Measurements from ENCODE around the gene SMIM5.

SMIM5 gene

DNA sequence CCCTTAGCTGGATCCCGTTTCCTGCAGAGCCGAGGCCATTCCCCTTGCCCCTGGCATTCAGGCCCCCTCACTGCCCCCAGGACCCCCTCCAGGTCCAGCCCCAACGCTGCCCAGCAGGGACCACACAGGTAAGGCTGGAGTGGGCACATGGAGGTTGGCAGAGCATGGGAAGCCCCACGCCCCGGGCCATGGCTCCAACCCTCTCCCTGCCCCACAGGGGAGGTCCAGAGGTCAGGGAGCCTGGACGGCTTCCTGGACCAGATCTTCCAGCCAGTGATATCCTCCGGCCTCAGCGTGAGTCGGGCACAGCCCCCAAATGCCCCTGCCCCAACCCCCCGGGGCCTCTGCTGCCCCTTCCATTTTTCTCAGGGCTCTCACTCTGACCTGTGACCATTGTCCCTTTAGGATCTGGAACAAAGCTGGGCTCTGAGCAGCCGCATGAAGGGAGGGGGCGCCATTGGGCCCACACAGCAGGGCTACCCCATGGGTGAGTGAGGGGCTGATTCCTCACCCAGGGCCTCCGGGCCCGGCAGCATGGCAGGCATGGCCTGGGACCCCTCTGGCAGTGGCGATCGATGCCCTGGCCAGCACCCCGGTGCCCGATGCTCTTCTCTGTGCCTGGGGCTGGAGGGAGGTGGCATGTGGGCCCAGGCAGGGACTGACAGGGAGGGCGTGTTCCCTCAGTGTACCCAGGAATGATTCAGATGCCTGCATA lies 18.5 kb upstream of the SMIM5 start:
- H3K4me1 Mint-ChIP-seq: no peaks in the 10 kb centered on the region
- peaks cover 12% of the 10 kb centered on the region for H3K27me3 Mint-ChIP-seq (ENCODE audit: low read depth, poor library complexity)
- TF ChIP-seq, protein P1, sequence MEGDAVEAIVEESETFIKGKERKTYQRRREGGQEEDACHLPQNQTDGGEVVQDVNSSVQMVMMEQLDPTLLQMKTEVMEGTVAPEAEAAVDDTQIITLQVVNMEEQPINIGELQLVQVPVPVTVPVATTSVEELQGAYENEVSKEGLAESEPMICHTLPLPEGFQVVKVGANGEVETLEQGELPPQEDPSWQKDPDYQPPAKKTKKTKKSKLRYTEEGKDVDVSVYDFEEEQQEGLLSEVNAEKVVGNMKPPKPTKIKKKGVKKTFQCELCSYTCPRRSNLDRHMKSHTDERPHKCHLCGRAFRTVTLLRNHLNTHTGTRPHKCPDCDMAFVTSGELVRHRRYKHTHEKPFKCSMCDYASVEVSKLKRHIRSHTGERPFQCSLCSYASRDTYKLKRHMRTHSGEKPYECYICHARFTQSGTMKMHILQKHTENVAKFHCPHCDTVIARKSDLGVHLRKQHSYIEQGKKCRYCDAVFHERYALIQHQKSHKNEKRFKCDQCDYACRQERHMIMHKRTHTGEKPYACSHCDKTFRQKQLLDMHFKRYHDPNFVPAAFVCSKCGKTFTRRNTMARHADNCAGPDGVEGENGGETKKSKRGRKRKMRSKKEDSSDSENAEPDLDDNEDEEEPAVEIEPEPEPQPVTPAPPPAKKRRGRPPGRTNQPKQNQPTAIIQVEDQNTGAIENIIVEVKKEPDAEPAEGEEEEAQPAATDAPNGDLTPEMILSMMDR (IDR thresholded peaks at IDR 0.05): no peak
- no peak overlapping the region for H3K4me3 Mint-ChIP-seq
- no peaks in the 10 kb centered on the region for H3K9me3 Mint-ChIP-seq
- H3K27ac Mint-ChIP-seq: no peak overlapping the region
- DNase-seq: no peak
- H3K36me3 Mint-ChIP-seq (ENCODE audit: low read depth): no peaks in the 10 kb centered on the region

- H3K36me3 Mint-ChIP-seq (ENCODE audit: low read depth): no peaks in the 10 kb centered on the region
- H3K27ac Mint-ChIP-seq: no peak overlapping the region
- TF ChIP-seq, protein P1 (IDR thresholded peaks at IDR 0.05): no peak
- H3K4me3 Mint-ChIP-seq: no peak overlapping the region
- H3K9me3 Mint-ChIP-seq: no peaks in the 10 kb centered on the region
- no peak for DNase-seq
- peaks cover 11% of the 10 kb centered on the region for H3K27me3 Mint-ChIP-seq (ENCODE audit: low read depth, poor library complexity)
- H3K4me1 Mint-ChIP-seq: no peaks in the 10 kb centered on the region
These were observed 17.9 kb upstream of the SMIM5 start for GRCh38 chr17:75615301-75615700.

DNA sequence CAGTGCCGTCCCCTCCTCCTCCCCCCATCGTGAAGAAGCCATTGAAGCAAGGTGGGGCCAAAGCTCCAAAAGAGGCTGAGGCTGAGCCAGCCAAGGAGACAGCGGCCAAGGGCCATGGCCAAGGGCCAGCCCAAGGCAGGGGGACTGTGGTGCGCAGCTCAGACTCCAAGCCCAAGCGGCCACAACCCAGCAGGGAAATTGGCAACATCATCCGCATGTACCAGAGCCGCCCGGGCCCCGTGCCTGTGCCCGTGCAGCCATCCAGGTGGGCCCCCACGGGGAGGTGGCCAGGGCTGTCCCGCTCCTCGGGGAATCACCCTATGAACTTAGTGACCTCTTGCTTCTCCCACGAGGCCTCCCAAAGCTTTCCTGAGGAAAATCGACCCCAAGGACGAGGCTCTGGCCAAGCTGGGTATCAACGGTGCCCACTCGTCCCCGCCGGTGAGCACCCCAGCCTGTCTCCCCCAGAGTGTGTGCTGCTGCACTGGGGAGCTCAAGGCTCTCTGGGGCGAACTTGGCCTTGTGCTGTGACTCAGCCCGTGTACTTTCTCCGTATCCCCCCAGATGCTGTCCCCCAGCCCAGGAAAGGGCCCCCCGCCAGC lies 16.6 kb upstream of the SMIM5 start:
- TF ChIP-seq, protein P1 (IDR thresholded peaks at IDR 0.05): no peak
- Mint-ChIP-seq H3K27me3 (ENCODE audit: low read depth, poor library complexity) (peaks cover 4% of the 10 kb centered on the region), H3K4me3 (no peak overlapping the region), H3K36me3 (ENCODE audit: low read depth) (no peaks in the 10 kb centered on the region), H3K4me1 (no peaks in the 10 kb centered on the region), H3K9me3 (no peaks in the 10 kb centered on the region), H3K27ac (no peak overlapping the region)
- no peak for DNase-seq

- Mint-ChIP-seq H3K27ac (no peak overlapping the region), H3K9me3 (no peaks in the 10 kb centered on the region), H3K4me1 (peaks cover 5% of the 10 kb centered on the region), H3K36me3 (ENCODE audit: low read depth) (no peaks in the 10 kb centered on the region), H3K27me3 (ENCODE audit: low read depth, poor library complexity) (peaks cover 3% of the 10 kb centered on the region), H3K4me3 (no peak overlapping the region)
- TF ChIP-seq, protein P1 (IDR thresholded peaks at IDR 0.05): no peak
- no peak for DNase-seq
These were observed 16.0 kb upstream of the SMIM5 start for GRCh38 chr17:75617218-75617617.

GRCh38 chr17:75617675-75618074 lies 15.6 kb upstream of the SMIM5 start:
- Mint-ChIP-seq H3K36me3 (ENCODE audit: low read depth) (no peaks in the 10 kb centered on the region), H3K4me1 (peaks cover 10% of the 10 kb centered on the region), H3K27me3 (ENCODE audit: low read depth, poor library complexity) (peaks cover 3% of the 10 kb centered on the region), H3K9me3 (no peaks in the 10 kb centered on the region), H3K27ac (no peak overlapping the region), H3K4me3 (no peak overlapping the region)
- TF ChIP-seq, protein P1 (IDR thresholded peaks at IDR 0.05): no peak
- DNase-seq: no peak

All from nephron progenitor cell (in vitro differentiated cells).